GM18520 (cell line): ENCODE results near the gene MLEC.

ENCODE experiments used
- ATAC-seq: cut with Tn5 transposase; IDR thresholded peaks from one replicate; pipeline ENCODE4 v1.9.1; 2021; ENCODE audit not compliant: unreplicated experiment

Gene MLEC

GRCh38 chr12:120686690-120687577 is at the start of gene MLEC:
Gene MLEC (plus strand): TSS chr12:120687149. CDS start chr12:120687297, 148 bp downstream.
- ATAC-seq = peak; percentile 44

DNA sequence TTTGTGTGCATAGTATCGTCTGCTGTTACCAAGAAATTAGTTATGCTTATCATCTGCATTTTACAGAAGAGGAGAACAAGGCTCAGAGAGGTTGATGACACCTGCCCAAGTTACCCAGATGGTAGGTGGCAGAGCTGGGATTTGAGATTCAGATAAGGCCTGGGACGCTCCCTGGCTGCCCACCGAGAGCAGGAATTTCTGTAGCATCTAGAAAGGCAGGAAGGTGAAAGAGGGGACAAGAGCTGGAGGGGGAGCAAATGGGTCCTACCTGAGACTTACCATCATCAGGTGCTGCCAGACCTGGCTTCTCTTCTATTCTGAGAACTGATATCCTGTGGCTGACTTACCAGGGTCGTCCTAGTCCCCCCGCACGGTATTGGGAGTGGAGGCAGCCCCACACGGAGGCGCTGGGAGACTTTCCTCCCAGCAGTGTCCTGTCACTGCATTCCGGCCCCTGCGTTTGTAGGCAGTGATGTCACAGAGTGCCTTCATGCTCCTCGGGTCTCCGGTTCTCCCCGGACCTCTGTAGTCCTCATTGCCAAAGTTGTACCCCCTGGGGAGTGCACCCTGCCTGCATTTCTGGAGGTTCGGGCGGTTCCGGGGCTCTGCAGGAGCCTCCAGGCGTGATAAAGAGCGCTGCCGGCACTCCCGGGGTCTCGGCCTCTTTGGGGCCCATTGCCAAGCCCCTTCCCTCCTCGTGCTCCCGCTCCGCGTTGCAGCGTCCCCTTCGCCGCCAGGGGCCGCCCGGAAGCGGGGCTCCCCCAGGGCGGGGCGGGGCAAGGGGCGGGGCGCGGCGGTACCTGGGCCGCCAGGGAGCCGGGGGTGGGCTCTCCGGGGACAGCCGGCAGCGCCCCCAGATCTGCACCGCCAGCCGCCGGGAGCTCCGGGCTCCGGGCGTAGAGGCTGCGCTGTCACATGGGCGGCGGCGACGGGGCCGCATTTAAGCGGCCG is 46.9 kb upstream of the MLEC start, which contains the start of gene CABP1:
CABP1 (plus strand) TSS at position 856 of the 951 bp plus-strand sequence; CDS start at position 916, 60 bp downstream.
- ATAC-seq = no peak

- no peak for ATAC-seq
These were observed 45.8 kb upstream of the MLEC start for GRCh38 chr12:120640861-120641833.

DNA sequence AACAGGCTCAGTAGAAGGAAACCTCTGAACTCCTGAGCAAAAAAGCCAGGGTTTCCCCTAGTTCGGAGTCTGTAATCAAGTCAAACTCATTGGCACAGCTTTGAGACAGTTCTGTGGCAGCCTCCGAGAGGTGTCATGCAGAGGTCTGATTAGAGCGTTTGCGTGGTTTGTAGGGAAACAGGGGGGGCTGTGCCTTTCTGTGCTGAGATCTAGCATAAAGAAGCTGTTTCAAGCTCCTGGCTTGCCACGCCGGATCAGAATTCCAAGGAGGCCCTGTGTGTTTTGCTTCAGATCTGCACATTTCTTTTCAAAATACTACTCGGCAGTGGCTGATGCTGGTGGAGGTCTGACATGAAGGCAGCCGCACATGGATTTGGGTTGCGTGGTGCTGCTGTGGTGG is 44.8 kb upstream of the MLEC start:
- no peak for ATAC-seq

DNA sequence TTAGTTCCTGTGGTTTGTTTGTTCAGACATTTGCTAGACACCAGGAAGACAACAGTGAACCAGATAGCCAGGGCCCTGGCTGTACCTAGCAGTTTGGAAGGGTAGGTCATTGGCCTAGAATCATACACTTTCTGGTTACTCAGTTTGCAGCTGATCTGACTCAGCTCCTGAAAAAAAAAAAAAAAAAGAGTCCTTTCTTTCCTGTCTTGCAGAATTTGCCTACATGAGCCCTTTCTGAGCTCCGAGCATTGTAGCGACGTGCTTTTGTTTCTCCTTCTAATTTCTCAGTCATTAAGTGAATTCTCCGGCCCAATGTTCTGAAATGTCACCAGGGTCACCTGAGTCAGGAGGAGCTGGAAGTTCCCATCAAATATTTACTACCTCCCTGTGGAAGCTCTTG is 44.1 kb upstream of the MLEC start:
- no peak for ATAC-seq

DNA sequence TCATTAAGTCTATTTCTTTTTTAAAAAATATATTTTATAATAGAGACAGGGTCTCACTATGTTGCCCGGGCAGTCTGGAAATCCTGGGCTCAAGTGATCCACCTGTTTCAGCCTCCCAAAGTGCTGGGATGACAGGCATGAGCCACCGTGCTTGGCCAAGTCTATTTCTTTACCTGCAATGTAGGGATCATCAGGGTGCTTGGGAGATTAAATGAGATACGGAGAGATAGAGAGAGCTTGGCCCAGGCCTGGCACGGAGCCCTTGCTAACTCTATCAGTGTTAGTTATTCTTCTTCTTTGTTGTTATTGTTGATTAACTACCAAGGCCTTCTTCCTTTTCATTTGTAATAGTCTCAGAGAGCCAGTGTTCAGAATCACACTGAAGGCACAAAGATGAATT is 43.4 kb upstream of the MLEC start:
- ATAC-seq = no peak

DNA sequence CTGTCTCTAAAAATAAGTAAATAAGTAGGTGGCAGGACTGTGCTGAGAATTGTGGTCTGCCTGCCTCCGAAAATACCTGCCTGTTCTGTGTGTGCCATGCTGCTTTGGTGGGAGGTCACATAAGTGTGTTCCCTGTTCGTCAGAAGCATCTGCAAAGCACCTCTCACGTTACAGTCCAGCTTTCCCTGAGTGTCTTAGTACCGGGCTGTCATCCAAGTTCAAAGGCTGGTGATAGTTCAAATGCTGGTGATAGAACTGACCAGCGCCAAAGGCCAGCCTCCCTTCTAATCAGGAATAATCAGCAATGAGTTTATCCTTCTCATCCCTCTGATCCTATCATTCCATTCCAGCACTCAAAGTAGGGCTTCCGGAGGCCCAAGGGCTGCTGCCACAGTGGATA is 40.9 kb upstream of the MLEC start:
- ATAC-seq = no peak

GRCh38 chr12:120647375-120647755 is 39.6 kb upstream of the MLEC start:
- ATAC-seq = no peak

GRCh38 chr12:120649442-120650232 is 37.3 kb upstream of the MLEC start:
- ATAC-seq = no peak

DNA sequence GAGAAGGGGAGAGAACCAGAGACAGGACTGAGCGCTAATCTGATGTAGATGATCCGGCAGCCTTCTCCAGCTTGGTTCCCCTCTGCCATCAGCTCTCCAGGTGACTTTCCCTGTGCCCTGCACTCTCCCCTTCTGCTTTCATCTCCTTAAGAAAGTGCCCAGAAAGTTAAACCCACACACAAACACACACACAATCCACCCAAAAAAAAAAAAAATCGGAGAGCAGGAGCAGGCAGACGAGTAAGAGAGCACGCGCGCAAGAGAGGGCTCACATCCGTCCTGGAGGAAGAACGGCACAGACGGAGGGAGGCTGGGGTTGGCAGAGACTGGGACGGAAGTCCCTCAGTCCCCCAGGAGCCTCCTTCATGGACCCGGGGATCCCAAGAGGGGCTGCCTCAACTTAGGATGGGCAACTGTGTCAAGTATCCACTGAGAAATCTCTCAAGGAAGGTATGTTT is 36.7 kb upstream of the MLEC start:
- ATAC-seq = no peak

DNA sequence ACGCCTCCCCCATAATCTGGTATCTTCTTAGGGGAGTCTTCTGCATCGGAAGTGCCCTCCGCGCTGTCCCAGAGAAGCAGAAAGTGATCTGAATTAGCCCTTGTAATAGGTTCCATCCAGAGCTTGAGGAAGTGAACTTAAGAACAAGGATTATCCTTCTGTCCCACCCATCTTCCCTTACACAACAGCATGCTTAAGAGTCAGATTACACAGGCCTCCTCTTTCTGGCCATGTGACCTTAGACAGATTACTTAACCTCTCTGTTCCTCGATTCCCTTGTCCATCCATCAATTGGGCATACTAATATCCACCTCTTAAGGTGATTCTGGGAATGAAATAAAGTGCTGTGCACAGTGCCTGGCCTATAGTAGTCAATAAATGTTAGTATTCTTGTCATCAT is 35.1 kb upstream of the MLEC start:
- ATAC-seq = no peak

DNA sequence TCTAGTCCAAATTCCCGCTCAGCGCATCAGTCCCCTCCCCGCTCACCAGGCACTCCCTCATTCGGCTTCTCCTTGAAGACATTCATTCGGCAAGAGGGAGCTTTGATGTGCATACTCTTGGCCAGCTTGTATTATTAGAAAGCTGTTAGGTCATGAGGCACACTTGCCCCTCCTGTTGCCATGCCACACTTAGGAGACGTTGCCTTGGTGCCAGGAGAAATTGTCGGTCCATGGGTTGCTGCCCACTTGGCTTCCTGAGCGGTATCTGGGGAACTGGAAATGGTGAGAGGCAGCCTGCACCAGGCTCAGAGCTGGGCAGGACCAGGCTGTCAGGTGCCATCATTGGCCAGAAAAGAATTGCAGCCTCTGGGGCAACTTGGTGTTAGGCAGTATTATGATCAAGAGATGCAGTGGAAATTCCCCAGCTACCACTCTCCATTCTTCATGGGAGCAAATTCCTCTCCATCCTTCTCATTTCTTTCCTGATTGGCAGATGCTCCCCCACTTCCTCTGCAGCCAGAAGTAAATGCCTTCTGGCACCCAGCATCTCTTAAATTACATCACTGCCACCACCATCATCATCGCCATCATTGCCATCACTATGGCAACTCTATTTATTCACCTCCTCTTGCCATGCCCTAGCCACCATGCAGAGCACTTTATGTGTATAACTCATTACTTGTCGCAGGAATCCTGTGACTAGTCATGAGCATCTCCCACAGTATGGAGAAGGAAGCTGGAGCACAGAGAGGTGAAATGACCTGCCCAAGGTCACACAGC is 34.1 kb upstream of the MLEC start:
- no peak for ATAC-seq

- ATAC-seq = no peak
These were observed 33.3 kb upstream of the MLEC start for GRCh38 chr12:120653611-120654010.

- ATAC-seq = no peak
These were observed 32.3 kb upstream of the MLEC start for GRCh38 chr12:120654656-120655055.

DNA sequence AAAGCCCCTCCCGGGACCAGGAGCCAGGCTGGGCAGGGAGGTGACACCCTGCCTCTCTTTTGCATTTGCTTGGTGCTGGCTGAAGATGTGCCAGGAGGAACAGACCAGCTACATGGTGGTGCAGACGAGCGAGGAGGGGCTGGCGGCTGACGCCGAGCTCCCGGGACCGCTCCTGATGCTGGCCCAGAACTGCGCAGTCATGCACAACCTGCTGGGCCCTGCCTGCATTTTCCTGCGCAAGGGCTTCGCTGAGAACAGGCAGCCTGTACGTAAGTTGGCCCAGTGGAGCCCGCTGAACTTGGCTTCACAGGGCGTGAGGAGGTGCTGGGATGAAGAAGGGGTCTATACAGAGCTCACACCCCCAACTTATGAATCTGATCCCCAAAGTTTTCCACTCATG is 30.9 kb upstream of the MLEC start:
- ATAC-seq = no peak

DNA sequence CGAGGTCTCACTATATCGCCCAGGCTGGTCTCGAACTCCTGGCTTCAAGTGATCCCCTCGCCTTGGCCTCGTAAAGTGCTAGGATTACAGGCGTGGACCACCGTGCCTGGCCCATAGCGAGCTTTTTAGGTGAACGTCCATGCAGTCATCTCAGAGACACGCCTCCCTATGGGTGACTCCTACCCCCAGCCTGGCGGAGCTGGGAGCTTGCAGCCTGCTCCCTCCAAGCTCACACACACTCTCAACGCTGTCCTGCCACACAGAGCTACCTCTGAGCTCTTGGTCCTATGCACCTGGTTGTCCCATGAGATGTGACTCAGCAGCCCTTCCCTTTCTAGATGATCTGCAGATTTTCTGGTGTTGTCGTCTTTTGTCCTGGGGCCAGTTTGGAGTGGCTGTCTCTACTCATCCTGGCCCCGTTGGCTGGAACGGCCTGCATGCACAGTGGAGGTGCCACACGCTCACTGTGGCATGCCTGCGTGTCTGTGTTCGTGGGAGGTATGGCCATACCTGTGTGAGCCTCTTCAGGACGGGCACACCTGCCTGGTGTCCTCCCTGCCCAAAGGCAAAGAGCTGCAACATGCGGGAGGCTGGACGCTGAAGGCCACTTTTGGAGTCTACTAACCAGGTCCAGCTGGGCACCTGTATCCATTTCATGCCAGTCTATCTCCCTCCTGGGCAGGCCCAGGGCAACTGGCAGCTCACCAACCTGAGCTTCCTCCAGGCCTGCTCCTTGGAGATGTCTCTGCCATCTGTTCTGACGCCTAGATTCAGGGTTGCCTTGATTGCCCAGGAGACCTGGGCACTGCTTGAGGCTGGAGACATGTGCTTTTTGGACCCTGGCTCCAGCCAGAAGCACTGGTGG is 28.4 kb upstream of the MLEC start:
- no peak for ATAC-seq

DNA sequence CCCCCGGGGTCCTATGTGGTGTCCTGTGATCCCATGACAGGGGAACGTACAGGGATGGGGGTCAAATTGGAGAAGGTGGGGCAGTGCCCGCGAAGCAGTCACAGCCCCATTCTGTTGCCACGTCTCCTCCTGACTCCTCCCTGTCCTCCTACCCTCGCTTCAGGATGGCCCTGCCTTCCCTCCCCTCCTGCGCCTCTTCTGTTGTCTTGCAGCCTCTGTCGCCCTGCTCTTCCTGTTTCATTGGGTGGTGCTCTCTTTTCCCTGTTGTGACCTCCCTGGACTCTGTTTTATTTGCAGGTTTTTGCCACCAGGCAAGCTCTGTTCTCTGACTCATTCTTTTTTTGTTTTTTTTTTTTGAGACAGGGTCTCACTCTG is 27.8 kb upstream of the MLEC start:
- ATAC-seq = no peak

- no peak for ATAC-seq
These were observed 25.5 kb upstream of the MLEC start for GRCh38 chr12:120661432-120661831.
